Ishikawa (cell line): Measurements from ENCODE around the gene GDPD5.

Experiments
- CEBPB ChIP-seq: IDR thresholded peaks from 2 replicates; pipeline ENCODE4 v1.6.1; 2012
- EGR1 ChIP-seq: IDR thresholded peaks from 2 replicates; pipeline ENCODE4 v1.6.1; 2012
- EP300 ChIP-seq: IDR thresholded peaks from 2 replicates; pipeline ENCODE4 v1.6.1; 2012; ENCODE audit warnings: borderline replicate concordance
- FOXM1 ChIP-seq: IDR thresholded peaks from 2 replicates; pipeline ENCODE4 v1.6.1; 2012; ENCODE audit warnings: low read depth, borderline replicate concordance
- MAX ChIP-seq: IDR thresholded peaks from 2 replicates; pipeline ENCODE4 v1.6.1; 2012
- RAD21 ChIP-seq: IDR thresholded peaks from 2 replicates; pipeline ENCODE4 v1.6.1; 2012; ENCODE audit warnings: low read depth
- REST ChIP-seq: IDR thresholded peaks from 2 replicates; pipeline ENCODE4 v1.6.1; 2012; ENCODE audit warnings: low read depth, mild to moderate bottlenecking
- TAF1 ChIP-seq: IDR thresholded peaks from 2 replicates; pipeline ENCODE4 v1.6.1; 2012; ENCODE audit warnings: low read depth, mild to moderate bottlenecking
- TCF12 ChIP-seq: IDR thresholded peaks from 2 replicates; pipeline ENCODE4 v1.6.1; 2012; ENCODE audit warnings: low read depth

GRCh38 chr11:75477614-75477935, 48.2 kb downstream of the GDPD5 start:
- no peak for TF ChIP-seq REST
- no peak for TF ChIP-seq TAF1
- no peak for TF ChIP-seq RAD21
- no peak for TF ChIP-seq TCF12
- TF ChIP-seq FOXM1: no peak
- TF ChIP-seq EP300: no peak
- no peak for TF ChIP-seq MAX
- no peak for TF ChIP-seq CEBPB
- TF ChIP-seq EGR1: no peak
